Panc1 (cell line): ENCODE results near the gene DCP2.

Experiments used
- POLR2AphosphoS5 ChIP-seq: IDR thresholded peaks from 2 replicates; pipeline ENCODE4 v1.6.1; 2012; ENCODE audit warnings: mild to moderate bottlenecking, low read depth, low read length, moderate library complexity
- TF ChIP-seq, protein P1 (sequence below): fragments of 450-650 bp; IDR thresholded peaks from 2 replicates; pipeline ENCODE4 v1.5.1; 2017; ENCODE audit warnings: mild to moderate bottlenecking
- TF ChIP-seq, protein P2 (sequence below), 2 experiments: IDR thresholded peaks; 2 replicates each; pipeline ENCODE4 v1.6.1; 2011 to 2012; ENCODE audit warnings: low read depth in 2 of 2, control low read depth in 1 of 2, low read length in 1 of 2, mild to moderate bottlenecking in 1 of 2, moderate library complexity in 1 of 2; ENCODE audit not compliant: insufficient read depth in 1 of 2

DNA sequence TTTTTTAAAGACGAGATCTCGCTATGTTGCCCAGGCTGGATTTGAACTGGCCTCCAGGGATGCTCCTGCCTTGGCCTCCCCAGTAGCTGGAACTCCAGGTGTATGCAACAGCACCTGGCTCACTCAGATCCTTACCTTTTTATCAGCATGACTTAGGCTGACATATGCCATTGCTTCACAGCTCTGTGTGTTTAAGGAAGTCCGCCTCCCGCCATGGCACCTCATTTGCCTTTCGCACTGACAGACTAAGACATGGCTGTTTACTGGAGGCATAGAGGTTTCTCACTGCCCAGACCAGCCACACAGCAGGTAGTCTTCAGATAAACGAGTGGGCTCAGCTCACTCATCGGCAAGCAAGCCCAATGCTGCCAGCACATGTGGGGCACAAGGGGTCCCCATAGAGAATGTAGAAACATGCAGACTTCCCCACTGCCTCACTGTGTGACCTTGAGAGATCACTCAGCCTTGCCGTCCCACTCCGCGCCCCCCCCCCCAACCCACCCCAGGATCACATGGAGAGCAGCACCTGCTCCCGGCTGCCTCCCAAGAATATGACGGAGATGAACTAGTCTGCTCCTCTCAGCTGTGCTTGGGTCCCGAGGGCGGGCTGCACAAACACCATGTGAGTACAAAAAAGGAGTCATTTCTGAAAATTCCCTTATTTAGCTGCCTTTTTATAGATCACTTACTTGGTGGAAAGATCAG is 62.8 kb downstream of the DCP2 start:
- TF ChIP-seq, protein P1, sequence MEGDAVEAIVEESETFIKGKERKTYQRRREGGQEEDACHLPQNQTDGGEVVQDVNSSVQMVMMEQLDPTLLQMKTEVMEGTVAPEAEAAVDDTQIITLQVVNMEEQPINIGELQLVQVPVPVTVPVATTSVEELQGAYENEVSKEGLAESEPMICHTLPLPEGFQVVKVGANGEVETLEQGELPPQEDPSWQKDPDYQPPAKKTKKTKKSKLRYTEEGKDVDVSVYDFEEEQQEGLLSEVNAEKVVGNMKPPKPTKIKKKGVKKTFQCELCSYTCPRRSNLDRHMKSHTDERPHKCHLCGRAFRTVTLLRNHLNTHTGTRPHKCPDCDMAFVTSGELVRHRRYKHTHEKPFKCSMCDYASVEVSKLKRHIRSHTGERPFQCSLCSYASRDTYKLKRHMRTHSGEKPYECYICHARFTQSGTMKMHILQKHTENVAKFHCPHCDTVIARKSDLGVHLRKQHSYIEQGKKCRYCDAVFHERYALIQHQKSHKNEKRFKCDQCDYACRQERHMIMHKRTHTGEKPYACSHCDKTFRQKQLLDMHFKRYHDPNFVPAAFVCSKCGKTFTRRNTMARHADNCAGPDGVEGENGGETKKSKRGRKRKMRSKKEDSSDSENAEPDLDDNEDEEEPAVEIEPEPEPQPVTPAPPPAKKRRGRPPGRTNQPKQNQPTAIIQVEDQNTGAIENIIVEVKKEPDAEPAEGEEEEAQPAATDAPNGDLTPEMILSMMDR: no peak
- TF ChIP-seq POLR2AphosphoS5: no peak
- TF ChIP-seq, protein P2, sequence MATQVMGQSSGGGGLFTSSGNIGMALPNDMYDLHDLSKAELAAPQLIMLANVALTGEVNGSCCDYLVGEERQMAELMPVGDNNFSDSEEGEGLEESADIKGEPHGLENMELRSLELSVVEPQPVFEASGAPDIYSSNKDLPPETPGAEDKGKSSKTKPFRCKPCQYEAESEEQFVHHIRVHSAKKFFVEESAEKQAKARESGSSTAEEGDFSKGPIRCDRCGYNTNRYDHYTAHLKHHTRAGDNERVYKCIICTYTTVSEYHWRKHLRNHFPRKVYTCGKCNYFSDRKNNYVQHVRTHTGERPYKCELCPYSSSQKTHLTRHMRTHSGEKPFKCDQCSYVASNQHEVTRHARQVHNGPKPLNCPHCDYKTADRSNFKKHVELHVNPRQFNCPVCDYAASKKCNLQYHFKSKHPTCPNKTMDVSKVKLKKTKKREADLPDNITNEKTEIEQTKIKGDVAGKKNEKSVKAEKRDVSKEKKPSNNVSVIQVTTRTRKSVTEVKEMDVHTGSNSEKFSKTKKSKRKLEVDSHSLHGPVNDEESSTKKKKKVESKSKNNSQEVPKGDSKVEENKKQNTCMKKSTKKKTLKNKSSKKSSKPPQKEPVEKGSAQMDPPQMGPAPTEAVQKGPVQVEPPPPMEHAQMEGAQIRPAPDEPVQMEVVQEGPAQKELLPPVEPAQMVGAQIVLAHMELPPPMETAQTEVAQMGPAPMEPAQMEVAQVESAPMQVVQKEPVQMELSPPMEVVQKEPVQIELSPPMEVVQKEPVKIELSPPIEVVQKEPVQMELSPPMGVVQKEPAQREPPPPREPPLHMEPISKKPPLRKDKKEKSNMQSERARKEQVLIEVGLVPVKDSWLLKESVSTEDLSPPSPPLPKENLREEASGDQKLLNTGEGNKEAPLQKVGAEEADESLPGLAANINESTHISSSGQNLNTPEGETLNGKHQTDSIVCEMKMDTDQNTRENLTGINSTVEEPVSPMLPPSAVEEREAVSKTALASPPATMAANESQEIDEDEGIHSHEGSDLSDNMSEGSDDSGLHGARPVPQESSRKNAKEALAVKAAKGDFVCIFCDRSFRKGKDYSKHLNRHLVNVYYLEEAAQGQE (IDR thresholded peaks at IDR 0.05; ENCODE audit: insufficient read depth in 1 of 2, low read depth in 2 of 2, low read length in 1 of 2): no peak
